Cardiac muscle cell (in vitro differentiated cells and primary cell): ENCODE results near the gene CD177. TPM values are rescaled to one million over a fixed set of nuclear protein-coding genes. Genes with fewer than 3 reads are reported as not detected.

Experiments used
- DNase-seq, 2 donors: peaks; one replicate each; pipeline versions ENCODE4 v3.0.0 to v3.0.0-alpha.2; 2010 to 2017; ENCODE audit warnings: low read depth in 1 of 2, low spot score in 1 of 2
- H3K27ac ChIP-seq: fragments of 200-600 bp; sonication (generic); 2 replicates; pipeline ENCODE4 v1.5.1; 2016
- H3K27me3 ChIP-seq: fragments of 200-600 bp; sonication (generic); 2 replicates; pipeline ENCODE4 v1.6.0; 2016; ENCODE audit warnings: control low read depth
- H3K36me3 ChIP-seq: fragments of 200-600 bp; sonication (generic); 2 replicates; pipeline ENCODE4 v1.5.1; 2016; ENCODE audit warnings: control low read depth
- H3K4me1 ChIP-seq: fragments of 200-600 bp; sonication (generic); 2 replicates; pipeline ENCODE4 v1.8.1; 2017; ENCODE audit warnings: low read depth, mild to moderate bottlenecking, mixed run types
- H3K4me3 ChIP-seq: fragments of 200-600 bp; sonication (generic); 2 replicates; pipeline ENCODE4 v1.5.1; 2016; ENCODE audit warnings: mild to moderate bottlenecking
- H3K9me3 ChIP-seq: fragments of 200-600 bp; sonication (generic); 2 replicates; pipeline ENCODE4 v1.5.1; 2017; ENCODE audit warnings: low read depth, mild to moderate bottlenecking, control low read depth
- polyA plus RNA-seq: library from polyadenylated mRNA; unstranded; fragments of >200 nt; fragmentation: Nextera tagmentation; extraction: Ambion mirVana; gene quantifications from 2 replicates; pipeline ENCODE4 v1.2.1, GENCODE V29; 2016
- total RNA-seq: library from RNA; depleted of rRNA; stranded (reverse); fragments of >200 nt; gene quantifications from 2 replicates; pipeline ENCODE4 v1.2.3, GENCODE V29; 2016
- TF ChIP-seq, protein P1 (sequence below): IDR thresholded peaks from 2 replicates; pipeline ENCODE4 v1.5.1; 2012; ENCODE audit warnings: low read depth, mild to moderate bottlenecking, low read length

Gene CD177
- total and polyA plus RNA-seq, 2 experiments from 2014 or later: not detected

DNA sequence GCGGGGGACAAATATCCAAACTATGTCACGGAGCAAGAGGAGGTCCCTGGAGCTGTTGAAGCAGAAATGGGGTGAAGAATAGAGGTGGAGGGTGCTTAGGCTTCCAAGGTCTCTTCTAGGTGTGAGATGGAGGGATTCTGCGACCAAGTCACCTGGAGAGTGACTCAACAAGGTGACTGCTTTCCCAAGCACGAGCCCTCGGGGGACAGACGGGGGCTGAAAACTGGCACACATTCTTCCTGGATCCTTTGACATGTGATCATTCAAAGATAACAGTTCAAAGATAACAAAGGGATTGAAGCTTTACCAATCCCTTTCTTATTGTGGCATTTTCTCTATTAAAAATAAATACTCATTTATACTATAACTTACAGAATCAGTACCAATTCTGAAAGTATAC, 59.0 kb downstream of the CD177 start:
- H3K27ac ChIP-seq: no peak overlapping the region

More for the DNA sequence above, 59.0 kb downstream of the CD177 start:
- Histone ChIP-seq H3K27me3 (no peaks in the 10 kb centered on the region), H3K4me3 (no peak overlapping the region), H3K36me3 (no peaks in the 10 kb centered on the region), H3K9me3 (no peaks in the 10 kb centered on the region), H3K4me1 (no peaks in the 10 kb centered on the region)
- DNase-seq: no peak
- TF ChIP-seq, protein P1, sequence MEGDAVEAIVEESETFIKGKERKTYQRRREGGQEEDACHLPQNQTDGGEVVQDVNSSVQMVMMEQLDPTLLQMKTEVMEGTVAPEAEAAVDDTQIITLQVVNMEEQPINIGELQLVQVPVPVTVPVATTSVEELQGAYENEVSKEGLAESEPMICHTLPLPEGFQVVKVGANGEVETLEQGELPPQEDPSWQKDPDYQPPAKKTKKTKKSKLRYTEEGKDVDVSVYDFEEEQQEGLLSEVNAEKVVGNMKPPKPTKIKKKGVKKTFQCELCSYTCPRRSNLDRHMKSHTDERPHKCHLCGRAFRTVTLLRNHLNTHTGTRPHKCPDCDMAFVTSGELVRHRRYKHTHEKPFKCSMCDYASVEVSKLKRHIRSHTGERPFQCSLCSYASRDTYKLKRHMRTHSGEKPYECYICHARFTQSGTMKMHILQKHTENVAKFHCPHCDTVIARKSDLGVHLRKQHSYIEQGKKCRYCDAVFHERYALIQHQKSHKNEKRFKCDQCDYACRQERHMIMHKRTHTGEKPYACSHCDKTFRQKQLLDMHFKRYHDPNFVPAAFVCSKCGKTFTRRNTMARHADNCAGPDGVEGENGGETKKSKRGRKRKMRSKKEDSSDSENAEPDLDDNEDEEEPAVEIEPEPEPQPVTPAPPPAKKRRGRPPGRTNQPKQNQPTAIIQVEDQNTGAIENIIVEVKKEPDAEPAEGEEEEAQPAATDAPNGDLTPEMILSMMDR: no peak

Other genes with a start within 250 kb of the CD177 start
- not detected in 2 replicates for gene PSG5, start 167.2 kb upstream of the CD177 start, total RNA-seq
- gene PSG5, start 167.2 kb upstream of the CD177 start, polyA plus RNA-seq: not detected in 2 replicates
- not detected in 2 replicates for gene PSG4, start 148.0 kb upstream of the CD177 start, total RNA-seq
- not detected in 2 replicates for gene PSG4, start 148.0 kb upstream of the CD177 start, polyA plus RNA-seq
- gene PSG9, start 84.2 kb upstream of the CD177 start, total RNA-seq: not detected in 2 replicates
- gene PSG9, start 84.2 kb upstream of the CD177 start, polyA plus RNA-seq: not detected in 2 replicates
- gene TEX101, start 61.2 kb downstream of the CD177 start, total RNA-seq: not detected in 2 replicates
- gene TEX101, start 61.2 kb downstream of the CD177 start, polyA plus RNA-seq: not detected in 2 replicates
- 0.67 and 3.2 TPM in 2 replicates for gene LYPD3, start 111.9 kb downstream of the CD177 start, total RNA-seq
- 0.73 and 3.5 TPM in 2 replicates for gene LYPD3, start 111.9 kb downstream of the CD177 start, polyA plus RNA-seq
- gene PHLDB3, start 151.1 kb downstream of the CD177 start, total RNA-seq: 19.0 and 45.9 TPM in 2 replicates
- 11.2 and 20.0 TPM in 2 replicates for gene PHLDB3, start 151.1 kb downstream of the CD177 start, polyA plus RNA-seq
- gene ETHE1, start 173.5 kb downstream of the CD177 start, total RNA-seq: 35.0 and 46.5 TPM in 2 replicates
- 31.6 and 41.7 TPM in 2 replicates for gene ETHE1, start 173.5 kb downstream of the CD177 start, polyA plus RNA-seq
- gene ZNF575, start 179.5 kb downstream of the CD177 start, total RNA-seq: 1.8 TPM in 1 of 2 replicates, not detected in the other
- 0.72 and 3.3 TPM in 2 replicates for gene ZNF575, start 179.5 kb downstream of the CD177 start, polyA plus RNA-seq
- gene XRCC1, start 221.8 kb downstream of the CD177 start, total RNA-seq: 82.5 and 85.3 TPM in 2 replicates
- gene XRCC1, start 221.8 kb downstream of the CD177 start, polyA plus RNA-seq: 52.0 and 52.7 TPM in 2 replicates
- 9.2 and 12.1 TPM in 2 replicates for gene PINLYP, start 222.1 kb downstream of the CD177 start, total RNA-seq
- 8.7 and 12.8 TPM in 2 replicates for gene PINLYP, start 222.1 kb downstream of the CD177 start, polyA plus RNA-seq
- 39.0 and 49.6 TPM in 2 replicates for gene IRGQ, start 242.4 kb downstream of the CD177 start, total RNA-seq
- gene IRGQ, start 242.4 kb downstream of the CD177 start, polyA plus RNA-seq: 21.1 and 22.4 TPM in 2 replicates
- 12.5 and 12.6 TPM in 2 replicates for gene ZNF576, start 242.9 kb downstream of the CD177 start, total RNA-seq
- gene ZNF576, start 242.9 kb downstream of the CD177 start, polyA plus RNA-seq: 13.1 and 14.6 TPM in 2 replicates